Measurements from ENCODE around the gene TRPM1.

DNA sequence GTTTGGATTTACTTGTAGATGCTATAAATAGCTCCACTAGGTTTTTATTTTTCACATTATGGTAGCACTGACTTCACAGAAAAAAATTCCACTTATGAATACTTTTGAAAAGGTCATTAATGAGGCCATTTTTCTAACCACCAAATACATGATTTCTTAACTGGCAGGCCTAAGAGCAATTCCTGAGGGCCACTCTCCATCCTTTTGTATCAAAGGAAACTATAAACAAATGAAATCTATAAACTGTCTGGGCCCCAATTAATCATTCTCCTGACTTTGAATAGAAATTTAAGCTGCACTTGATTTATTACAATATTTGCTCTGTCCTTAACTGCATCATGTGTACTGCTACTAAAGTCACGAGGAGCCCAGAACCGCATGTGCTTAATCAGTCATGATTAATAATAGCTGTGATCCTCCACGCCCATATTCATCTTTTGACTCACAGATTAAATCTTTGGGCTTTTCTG is 85.0 kb downstream of the TRPM1 start:
- TF ChIP-seq, protein P1, sequence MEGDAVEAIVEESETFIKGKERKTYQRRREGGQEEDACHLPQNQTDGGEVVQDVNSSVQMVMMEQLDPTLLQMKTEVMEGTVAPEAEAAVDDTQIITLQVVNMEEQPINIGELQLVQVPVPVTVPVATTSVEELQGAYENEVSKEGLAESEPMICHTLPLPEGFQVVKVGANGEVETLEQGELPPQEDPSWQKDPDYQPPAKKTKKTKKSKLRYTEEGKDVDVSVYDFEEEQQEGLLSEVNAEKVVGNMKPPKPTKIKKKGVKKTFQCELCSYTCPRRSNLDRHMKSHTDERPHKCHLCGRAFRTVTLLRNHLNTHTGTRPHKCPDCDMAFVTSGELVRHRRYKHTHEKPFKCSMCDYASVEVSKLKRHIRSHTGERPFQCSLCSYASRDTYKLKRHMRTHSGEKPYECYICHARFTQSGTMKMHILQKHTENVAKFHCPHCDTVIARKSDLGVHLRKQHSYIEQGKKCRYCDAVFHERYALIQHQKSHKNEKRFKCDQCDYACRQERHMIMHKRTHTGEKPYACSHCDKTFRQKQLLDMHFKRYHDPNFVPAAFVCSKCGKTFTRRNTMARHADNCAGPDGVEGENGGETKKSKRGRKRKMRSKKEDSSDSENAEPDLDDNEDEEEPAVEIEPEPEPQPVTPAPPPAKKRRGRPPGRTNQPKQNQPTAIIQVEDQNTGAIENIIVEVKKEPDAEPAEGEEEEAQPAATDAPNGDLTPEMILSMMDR (IDR thresholded peaks at IDR 0.05 in 4 of 5, conservative IDR thresholded peaks at IDR 0.05 in 1 of 5): no peak
- TF ChIP-seq POLR2A (IDR thresholded peaks at IDR 0.05): no peak

All from gastrocnemius medialis (tissue), 4 donors.